Stimulated activated CD4-positive, alpha-beta T cell treated with anti-CD3 and anti-CD28 coated beads, TNF-alpha, amount 100 ng/mL, for 48 hours (primary cell): ENCODE measurements around the gene EFNA5.

Source experiments
- DNase-seq, 3 donors: peaks; one replicate each; pipeline ENCODE4 v3.0.0-alpha.2; 2020; ENCODE audit warnings: low read depth in 3 of 3

Gene EFNA5

GRCh38 chr5:107670932-107671741, at the start of gene EFNA5:
Gene EFNA5 (minus strand): TSS chr5:107670937.
- no peak for DNase-seq

- no peak for DNase-seq
Observed at GRCh38 chr5:107719034-107719606, 48.4 kb upstream of the EFNA5 start.

GRCh38 chr5:107717816-107718215, 47.1 kb upstream of the EFNA5 start:
- DNase-seq = no peak

- DNase-seq = no peak
Observed at GRCh38 chr5:107713228-107713627, 42.5 kb upstream of the EFNA5 start.

- DNase-seq = no peak
Observed at GRCh38 chr5:107712359-107712870, 41.7 kb upstream of the EFNA5 start.

GRCh38 chr5:107705402-107706014, 34.8 kb upstream of the EFNA5 start:
- no peak for DNase-seq

- no peak for DNase-seq
Observed at GRCh38 chr5:107704681-107705401, 34.1 kb upstream of the EFNA5 start.

- no peak for DNase-seq
Observed at GRCh38 chr5:107700481-107700880, 29.7 kb upstream of the EFNA5 start.

- no peak for DNase-seq
Observed at GRCh38 chr5:107699425-107699824, 28.7 kb upstream of the EFNA5 start.

- no peak for DNase-seq
Observed at GRCh38 chr5:107698286-107698685, 27.5 kb upstream of the EFNA5 start.

- DNase-seq = no peak
Observed at GRCh38 chr5:107696498-107696897, 25.8 kb upstream of the EFNA5 start.

- DNase-seq = no peak
Observed at GRCh38 chr5:107696080-107696479, 25.3 kb upstream of the EFNA5 start.

GRCh38 chr5:107687937-107688336, 17.2 kb upstream of the EFNA5 start:
- no peak for DNase-seq

- DNase-seq = no peak
Observed at GRCh38 chr5:107687404-107687803, 16.7 kb upstream of the EFNA5 start.

GRCh38 chr5:107682533-107682932, 11.8 kb upstream of the EFNA5 start:
- no peak for DNase-seq

- no peak for DNase-seq
Observed at GRCh38 chr5:107680799-107681198, 10.1 kb upstream of the EFNA5 start.

GRCh38 chr5:107680099-107680498, 9.4 kb upstream of the EFNA5 start:
- DNase-seq = no peak

- no peak for DNase-seq
Observed at GRCh38 chr5:107676702-107677101, 6.0 kb upstream of the EFNA5 start.

GRCh38 chr5:107675201-107675600, 4.5 kb upstream of the EFNA5 start:
- DNase-seq = no peak

- DNase-seq = no peak
Observed at GRCh38 chr5:107674655-107675054, 3.9 kb upstream of the EFNA5 start.

- peak; percentile 59 to 67 (median 60) for DNase-seq
Observed at GRCh38 chr5:107673368-107674136, 2.8 kb upstream of the EFNA5 start.

GRCh38 chr5:107673039-107673367, 2.3 kb upstream of the EFNA5 start:
- no peak for DNase-seq
